GM12891 (cell line): Measurements from ENCODE around the gene HECTD4.

Experiments
- POLR2A ChIP-seq: IDR thresholded peaks from 2 replicates; pipeline ENCODE4 v1.6.1; 2011; ENCODE audit warnings: low read depth, low read length, control low read depth
- POLR2AphosphoS5 ChIP-seq: IDR thresholded peaks from 2 replicates; pipeline ENCODE4 v1.6.1; 2011; ENCODE audit warnings: low read depth, low read length, control low read depth
- TAF1 ChIP-seq: IDR thresholded peaks from 2 replicates; pipeline ENCODE4 v1.6.1; 2011; ENCODE audit warnings: low read depth, low read length, control low read depth

DNA sequence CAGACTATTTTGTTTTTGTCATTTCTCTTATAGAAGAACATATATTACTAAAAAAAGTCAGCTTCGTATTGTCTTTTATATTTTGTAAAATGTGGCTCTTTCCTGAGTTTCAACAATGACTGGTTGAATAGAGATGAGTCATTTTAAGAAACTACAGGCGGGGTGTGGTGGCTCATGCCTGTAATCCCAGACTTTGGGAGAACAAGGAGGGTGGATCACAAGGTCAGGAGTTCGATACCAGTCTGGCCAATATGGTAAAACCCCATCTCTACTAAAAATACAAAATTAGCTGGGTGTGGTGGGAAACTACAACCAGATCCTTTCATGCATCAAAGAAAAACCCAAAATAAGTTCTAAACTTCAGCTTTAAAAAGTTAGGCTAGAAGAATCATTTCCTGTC, 28.8 kb downstream of the HECTD4 start:
- TF ChIP-seq POLR2AphosphoS5 (no peak), POLR2A (no peak), TAF1 (no peak)
